D721Med (cell line): ENCODE data around the gene MSI2.

Experiments
- DNase-seq: peaks from one replicate; pipeline ENCODE4 v3.0.0; 2011; ENCODE audit warnings: low spot score; ENCODE audit not compliant: insufficient read length
- FAIRE-seq: peaks from 2 replicates; lab custom pipeline; 2011; peaks lifted over from hg19 to GRCh38; lab: Jason Lieb, UNC
- TF ChIP-seq, protein P1 (sequence below): IDR thresholded peaks from 2 replicates; pipeline ENCODE4 v1.5.1; 2012; ENCODE audit warnings: mild to moderate bottlenecking, control low read depth; ENCODE audit not compliant: insufficient read depth; ENCODE audit errors: missing control alignments

MSI2 gene

GRCh38 chr17:57631871-57632270 is 375.5 kb downstream of the MSI2 start:
- no peak for DNase-seq
- TF ChIP-seq, protein P1, sequence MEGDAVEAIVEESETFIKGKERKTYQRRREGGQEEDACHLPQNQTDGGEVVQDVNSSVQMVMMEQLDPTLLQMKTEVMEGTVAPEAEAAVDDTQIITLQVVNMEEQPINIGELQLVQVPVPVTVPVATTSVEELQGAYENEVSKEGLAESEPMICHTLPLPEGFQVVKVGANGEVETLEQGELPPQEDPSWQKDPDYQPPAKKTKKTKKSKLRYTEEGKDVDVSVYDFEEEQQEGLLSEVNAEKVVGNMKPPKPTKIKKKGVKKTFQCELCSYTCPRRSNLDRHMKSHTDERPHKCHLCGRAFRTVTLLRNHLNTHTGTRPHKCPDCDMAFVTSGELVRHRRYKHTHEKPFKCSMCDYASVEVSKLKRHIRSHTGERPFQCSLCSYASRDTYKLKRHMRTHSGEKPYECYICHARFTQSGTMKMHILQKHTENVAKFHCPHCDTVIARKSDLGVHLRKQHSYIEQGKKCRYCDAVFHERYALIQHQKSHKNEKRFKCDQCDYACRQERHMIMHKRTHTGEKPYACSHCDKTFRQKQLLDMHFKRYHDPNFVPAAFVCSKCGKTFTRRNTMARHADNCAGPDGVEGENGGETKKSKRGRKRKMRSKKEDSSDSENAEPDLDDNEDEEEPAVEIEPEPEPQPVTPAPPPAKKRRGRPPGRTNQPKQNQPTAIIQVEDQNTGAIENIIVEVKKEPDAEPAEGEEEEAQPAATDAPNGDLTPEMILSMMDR: no peak
- no peak for FAIRE-seq

GRCh38 chr17:57632294-57632693 is 376.0 kb downstream of the MSI2 start:
- DNase-seq (no peak), FAIRE-seq (no peak)
- TF ChIP-seq, protein P1: no peak

GRCh38 chr17:57633236-57633635 is 376.9 kb downstream of the MSI2 start:
- TF ChIP-seq, protein P1: no peak
- no peak for DNase-seq
- no peak for FAIRE-seq

DNA sequence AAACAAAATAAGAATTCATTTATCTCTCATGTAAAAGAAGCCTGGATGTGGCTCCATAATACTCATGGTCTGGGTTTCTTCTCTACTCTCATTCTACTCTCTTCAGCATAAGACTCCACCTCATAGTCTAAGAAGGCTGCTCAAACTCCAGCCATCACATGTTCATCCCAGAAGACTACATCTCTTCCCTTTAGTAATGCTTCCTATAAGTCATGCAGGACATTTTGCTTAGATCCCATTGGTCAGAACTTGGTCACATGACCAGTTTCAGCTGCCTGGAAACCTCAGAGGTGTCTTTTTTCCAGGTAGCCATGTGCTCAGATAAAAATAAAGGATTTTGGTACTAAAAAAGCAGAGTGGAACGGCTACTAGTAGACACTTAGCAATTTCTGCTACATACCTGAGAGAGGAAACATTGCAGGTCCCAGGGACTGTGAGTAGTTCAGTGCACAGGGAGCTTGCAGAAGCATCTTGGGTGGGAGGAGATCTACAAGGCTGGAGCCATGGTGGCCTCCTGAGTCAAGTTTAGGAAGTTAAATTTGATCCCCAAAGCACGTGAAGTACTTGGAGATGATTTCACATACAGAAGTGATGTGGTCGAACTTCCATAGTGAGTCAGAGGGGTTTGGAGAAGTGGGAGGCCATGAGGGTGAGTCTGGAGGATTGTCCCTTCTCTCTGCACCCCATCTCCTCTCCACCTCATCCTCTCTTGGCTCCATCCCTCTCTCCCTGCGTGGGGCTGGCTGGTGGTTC is 378.6 kb downstream of the MSI2 start:
- DNase-seq (no peak), FAIRE-seq (peak; percentile 32)
- TF ChIP-seq, protein P1: no peak

- FAIRE-seq (no peak), DNase-seq (no peak)
- TF ChIP-seq, protein P1: no peak
Measured at GRCh38 chr17:57636274-57636673, 380.0 kb downstream of the MSI2 start.

DNA sequence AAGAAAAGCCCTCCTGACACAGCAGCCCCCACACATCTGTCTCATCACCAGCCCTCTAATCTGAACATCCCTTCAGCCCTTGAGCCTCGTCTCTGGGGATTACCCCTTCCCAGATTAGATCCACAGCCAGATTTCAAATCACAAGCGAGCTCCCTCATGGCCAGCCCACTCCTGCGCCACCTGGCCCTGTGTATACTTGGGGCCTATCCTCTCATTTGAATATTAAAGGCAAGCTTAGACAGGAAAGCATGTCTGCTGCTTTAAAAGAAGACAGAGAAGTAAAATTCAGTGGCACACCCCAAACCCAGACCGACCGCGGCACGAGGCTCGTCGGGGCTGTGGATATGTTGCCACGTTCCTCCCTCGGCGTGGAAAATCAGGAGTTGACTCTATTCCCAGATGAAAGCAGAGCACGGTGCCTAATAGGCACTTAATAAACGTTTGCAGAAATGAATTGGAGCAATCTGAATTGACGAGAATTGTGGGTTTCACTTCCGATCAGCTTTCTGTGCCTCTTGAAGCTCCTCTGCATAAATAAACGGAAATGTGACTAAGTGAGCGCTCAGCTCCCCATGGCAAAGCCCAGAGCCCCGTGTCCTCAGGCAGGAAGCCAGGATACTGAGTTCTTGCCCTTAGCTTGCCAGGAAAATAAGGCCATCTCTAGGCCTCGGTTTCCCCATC is 380.8 kb downstream of the MSI2 start:
- DNase-seq (peak; percentile 86), FAIRE-seq (peak; percentile 96)
- TF ChIP-seq, protein P1: no peak

- FAIRE-seq (peak; percentile 29), DNase-seq (no peak)
- TF ChIP-seq, protein P1: no peak
Measured at GRCh38 chr17:57637666-57638010, 381.3 kb downstream of the MSI2 start.
